Measurements from ENCODE around the gene RSU1. TPM values are rescaled to one million over a fixed set of nuclear protein-coding genes. Genes with fewer than 3 reads are reported as not detected.

The RSU1 gene
- total RNA-seq, 1 experiment from 2014 or later: 54.4 TPM

DNA sequence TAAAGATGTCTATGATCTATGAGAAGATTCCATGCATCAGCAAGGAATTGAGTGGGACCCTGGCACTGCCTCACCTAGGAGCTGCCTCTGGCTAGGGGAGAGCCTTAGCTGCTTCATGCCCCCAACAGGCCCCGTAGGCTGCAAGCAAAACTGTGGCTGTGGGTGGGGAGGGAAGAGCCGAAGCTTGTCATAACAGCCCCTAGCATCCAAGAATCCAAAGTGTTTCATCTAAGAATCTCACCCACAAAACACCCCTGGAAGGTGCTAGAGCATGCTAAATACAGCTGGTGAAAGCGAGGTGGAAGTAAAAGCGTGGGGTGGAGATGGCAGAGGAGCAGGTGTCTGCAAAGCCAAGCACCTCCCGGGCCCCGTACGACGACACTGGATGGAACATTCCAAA, 208.0 kb downstream of the RSU1 start:
- intact Hi-C loops (cut with micrococcal nuclease): no loop called here
- BruUV-seq (replicated peaks): no TSS peak
- no peaks in the 10 kb centered on the region for H3K36me3 Mint-ChIP-seq (ENCODE audit: insufficient read depth, unreplicated experiment)
- DNase-seq (ENCODE audit: unreplicated experiment): no peak
- ChIA-PET CTCF (interaction anchor here (0.6 kb wide), 1 partner anchor 231 kb away, joined by 3 read pairs; no protein-coding TSS in a partner anchor), POLR2A (no interaction called here)
- no peak overlapping the region for H3K4me3 Mint-ChIP-seq (ENCODE audit: unreplicated experiment)
- no peaks in the 10 kb centered on the region for H3K4me1 Mint-ChIP-seq (ENCODE audit: insufficient read depth, unreplicated experiment)
- TF ChIP-seq CTCF (IDR thresholded peaks at IDR 0.05; ENCODE audit: unreplicated experiment): no peak
- no peaks in the 10 kb centered on the region for H3K9me3 Mint-ChIP-seq (ENCODE audit: unreplicated experiment)
- H3K27me3 Mint-ChIP-seq (ENCODE audit: insufficient read depth, unreplicated experiment): no peaks in the 10 kb centered on the region
- H3K27ac Mint-ChIP-seq (ENCODE audit: low read depth, unreplicated experiment): no peak overlapping the region

- TF ChIP-seq CTCF (IDR thresholded peaks at IDR 0.05; ENCODE audit: unreplicated experiment): no peak
- DNase-seq (ENCODE audit: unreplicated experiment): no peak
- Mint-ChIP-seq H3K27me3 (ENCODE audit: insufficient read depth, unreplicated experiment) (no peaks in the 10 kb centered on the region), H3K4me1 (ENCODE audit: insufficient read depth, unreplicated experiment) (no peaks in the 10 kb centered on the region), H3K27ac (ENCODE audit: low read depth, unreplicated experiment) (no peak overlapping the region), H3K36me3 (ENCODE audit: insufficient read depth, unreplicated experiment) (no peaks in the 10 kb centered on the region), H3K4me3 (ENCODE audit: unreplicated experiment) (no peak overlapping the region), H3K9me3 (ENCODE audit: unreplicated experiment) (no peaks in the 10 kb centered on the region)
- POLR2A ChIA-PET: no interaction called here
- BruUV-seq (replicated peaks): no TSS peak
- intact Hi-C loops (cut with micrococcal nuclease): no loop called here
- CTCF ChIA-PET: no interaction called here
Measured at GRCh38 chr10:16606923-16607322, 210.3 kb downstream of the RSU1 start.

GRCh38 chr10:16606421-16606820, 210.8 kb downstream of the RSU1 start:
- TF ChIP-seq CTCF (IDR thresholded peaks at IDR 0.05; ENCODE audit: unreplicated experiment): no peak
- CTCF ChIA-PET: no interaction called here
- no peaks in the 10 kb centered on the region for H3K36me3 Mint-ChIP-seq (ENCODE audit: insufficient read depth, unreplicated experiment)
- no peaks in the 10 kb centered on the region for H3K9me3 Mint-ChIP-seq (ENCODE audit: unreplicated experiment)
- H3K27ac Mint-ChIP-seq (ENCODE audit: low read depth, unreplicated experiment): no peak overlapping the region
- H3K4me1 Mint-ChIP-seq (ENCODE audit: insufficient read depth, unreplicated experiment): no peaks in the 10 kb centered on the region
- no peaks in the 10 kb centered on the region for H3K27me3 Mint-ChIP-seq (ENCODE audit: insufficient read depth, unreplicated experiment)
- POLR2A ChIA-PET: no interaction called here
- DNase-seq (ENCODE audit: unreplicated experiment): no peak
- no TSS peak for BruUV-seq (replicated peaks)
- no peak overlapping the region for H3K4me3 Mint-ChIP-seq (ENCODE audit: unreplicated experiment)
- intact Hi-C loops (cut with micrococcal nuclease): no loop called here

GRCh38 chr10:16603308-16603707, 213.9 kb downstream of the RSU1 start:
- intact Hi-C loops (cut with micrococcal nuclease): no loop called here

More at GRCh38 chr10:16603308-16603707, 213.9 kb downstream of the RSU1 start:
- Mint-ChIP-seq H3K27ac (ENCODE audit: low read depth, unreplicated experiment) (no peak overlapping the region), H3K4me3 (ENCODE audit: unreplicated experiment) (no peak overlapping the region), H3K36me3 (ENCODE audit: insufficient read depth, unreplicated experiment) (no peaks in the 10 kb centered on the region), H3K4me1 (ENCODE audit: insufficient read depth, unreplicated experiment) (no peaks in the 10 kb centered on the region), H3K27me3 (ENCODE audit: insufficient read depth, unreplicated experiment) (no peaks in the 10 kb centered on the region), H3K9me3 (ENCODE audit: unreplicated experiment) (no peaks in the 10 kb centered on the region)
- CTCF ChIA-PET: no interaction called here
- DNase-seq (ENCODE audit: unreplicated experiment): no peak
- TF ChIP-seq CTCF (IDR thresholded peaks at IDR 0.05; ENCODE audit: unreplicated experiment): no peak
- no TSS peak for BruUV-seq (replicated peaks)
- POLR2A ChIA-PET: no interaction called here
